ENCODE results near the gene MBLAC1.

GRCh38 chr7:100109521-100110163, 17.1 kb upstream of the MBLAC1 start:
- TF ChIP-seq POLR2A (IDR thresholded peaks at IDR 0.05; ENCODE audit: low read depth, low read length) (no peak), RFX5 (IDR thresholded peaks at IDR 0.05; ENCODE audit: low read depth, low read length) (no peak), BHLHE40 (IDR thresholded peaks at IDR 0.05; ENCODE audit: low read depth, low read length) (no peak), FOS (IDR thresholded peaks at IDR 0.05; ENCODE audit: low read depth, low read length) (no peak), SMC3 (IDR thresholded peaks at IDR 0.05; ENCODE audit: low read depth, low read length) (no peak), MXI1 (IDR thresholded peaks at IDR 0.05; ENCODE audit: borderline replicate concordance, low read depth, low read length) (no peak)
- TF ChIP-seq, protein P1, sequence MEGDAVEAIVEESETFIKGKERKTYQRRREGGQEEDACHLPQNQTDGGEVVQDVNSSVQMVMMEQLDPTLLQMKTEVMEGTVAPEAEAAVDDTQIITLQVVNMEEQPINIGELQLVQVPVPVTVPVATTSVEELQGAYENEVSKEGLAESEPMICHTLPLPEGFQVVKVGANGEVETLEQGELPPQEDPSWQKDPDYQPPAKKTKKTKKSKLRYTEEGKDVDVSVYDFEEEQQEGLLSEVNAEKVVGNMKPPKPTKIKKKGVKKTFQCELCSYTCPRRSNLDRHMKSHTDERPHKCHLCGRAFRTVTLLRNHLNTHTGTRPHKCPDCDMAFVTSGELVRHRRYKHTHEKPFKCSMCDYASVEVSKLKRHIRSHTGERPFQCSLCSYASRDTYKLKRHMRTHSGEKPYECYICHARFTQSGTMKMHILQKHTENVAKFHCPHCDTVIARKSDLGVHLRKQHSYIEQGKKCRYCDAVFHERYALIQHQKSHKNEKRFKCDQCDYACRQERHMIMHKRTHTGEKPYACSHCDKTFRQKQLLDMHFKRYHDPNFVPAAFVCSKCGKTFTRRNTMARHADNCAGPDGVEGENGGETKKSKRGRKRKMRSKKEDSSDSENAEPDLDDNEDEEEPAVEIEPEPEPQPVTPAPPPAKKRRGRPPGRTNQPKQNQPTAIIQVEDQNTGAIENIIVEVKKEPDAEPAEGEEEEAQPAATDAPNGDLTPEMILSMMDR (conservative IDR thresholded peaks at IDR 0.05; ENCODE audit: low read depth, low read length): 0 out of 2 replicates have a peak, but pooled peaks have one; percentile 2
